Measurements from ENCODE around the gene NXPH2.
"Not testable (repeated sequence)": the region's sequence is repeated elsewhere in the genome, so short reads cannot be mapped to it uniquely, and the experiment has no call there.

Gene NXPH2

DNA sequence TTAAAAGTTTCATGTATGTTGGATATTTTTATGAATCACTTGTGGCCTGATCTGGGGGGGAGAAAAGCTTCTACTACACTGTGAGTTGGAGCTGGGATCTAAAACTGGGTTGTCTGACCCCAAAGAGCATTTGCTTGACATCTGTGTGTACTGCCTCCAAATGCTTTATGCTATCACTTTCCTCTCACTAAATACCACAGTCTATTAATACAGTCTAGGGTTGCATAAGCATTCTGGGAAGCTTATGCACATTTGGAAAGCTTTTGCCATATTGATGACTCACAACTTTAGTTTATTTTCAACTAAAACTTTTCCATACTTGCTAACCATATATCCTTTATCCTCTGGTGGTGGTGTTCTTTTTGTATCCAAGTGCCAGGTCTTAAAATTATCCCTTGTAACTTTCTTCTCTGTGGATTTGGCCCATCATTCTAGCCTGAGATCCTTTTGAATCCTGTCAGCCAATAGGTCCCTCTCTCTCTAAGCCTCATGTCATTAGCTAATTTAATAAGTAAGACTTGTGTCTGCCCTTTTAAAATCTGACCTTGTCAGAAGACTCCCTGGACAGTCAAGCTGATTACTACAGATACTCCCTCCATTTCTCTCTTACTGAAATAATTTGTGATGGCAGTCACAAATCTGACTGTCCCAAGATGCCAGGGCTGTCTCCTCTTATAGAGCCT is 72.7 kb downstream of the NXPH2 start:
- no peak for DNase-seq

DNA sequence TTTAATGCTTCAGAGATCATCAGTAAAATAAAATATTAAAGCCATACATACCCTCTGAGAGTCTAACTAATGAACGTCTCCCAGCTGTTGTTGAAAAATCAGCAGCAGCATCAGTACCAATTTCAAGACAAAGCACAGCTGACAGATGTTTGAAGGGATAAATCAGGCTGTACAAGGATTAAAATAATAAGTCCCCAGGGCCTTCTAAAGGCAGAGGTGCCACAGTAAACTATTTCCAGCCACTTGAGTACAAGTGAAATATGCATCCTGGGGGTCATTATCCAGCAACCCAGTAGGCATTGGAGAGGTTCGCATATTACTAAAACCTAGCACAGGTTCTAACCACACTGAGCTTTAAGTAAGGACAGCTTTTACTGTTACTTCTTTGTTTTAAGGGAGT is 76.9 kb downstream of the NXPH2 start:
- DNase-seq: no peak

DNA sequence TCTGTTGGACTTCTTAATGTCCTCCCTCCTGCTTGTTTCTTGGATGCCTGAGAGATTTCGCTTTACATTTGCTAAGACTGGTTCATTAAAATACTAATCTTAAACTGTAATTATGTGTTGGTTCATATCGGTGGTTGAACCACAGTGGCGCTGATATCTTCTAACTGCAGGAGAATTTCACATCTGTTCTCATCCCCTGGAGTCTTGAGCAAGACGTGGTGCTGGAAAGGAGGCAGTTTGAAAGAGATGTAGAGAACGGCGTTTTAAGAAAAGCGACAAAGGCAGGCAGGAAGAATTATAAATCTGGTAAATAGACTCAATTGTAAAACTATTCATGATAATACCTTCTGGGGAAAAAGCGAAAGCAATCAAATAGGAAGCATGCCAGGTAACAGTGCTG is 79.5 kb downstream of the NXPH2 start:
- no peak for DNase-seq

DNA sequence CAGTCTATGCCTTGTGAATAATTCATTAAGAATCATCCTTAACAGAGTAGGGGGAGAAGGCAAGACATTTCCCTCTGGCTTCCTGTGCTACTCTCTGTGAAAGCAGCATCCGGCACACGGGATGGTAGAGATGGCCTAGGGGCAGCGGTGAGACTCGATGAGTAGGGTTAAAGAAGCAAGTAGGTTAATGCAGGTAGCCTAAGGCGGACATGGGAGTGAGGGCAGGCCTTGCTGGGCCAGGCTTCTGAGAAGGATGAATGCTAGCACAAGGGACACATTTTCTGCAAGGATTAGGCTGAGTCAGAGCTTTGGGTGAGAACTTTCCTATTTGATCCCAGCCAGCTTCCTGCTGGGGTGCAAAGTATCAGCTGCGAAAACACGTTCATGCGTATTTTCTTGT is 80.8 kb downstream of the NXPH2 start:
- DNase-seq: no peak

DNA sequence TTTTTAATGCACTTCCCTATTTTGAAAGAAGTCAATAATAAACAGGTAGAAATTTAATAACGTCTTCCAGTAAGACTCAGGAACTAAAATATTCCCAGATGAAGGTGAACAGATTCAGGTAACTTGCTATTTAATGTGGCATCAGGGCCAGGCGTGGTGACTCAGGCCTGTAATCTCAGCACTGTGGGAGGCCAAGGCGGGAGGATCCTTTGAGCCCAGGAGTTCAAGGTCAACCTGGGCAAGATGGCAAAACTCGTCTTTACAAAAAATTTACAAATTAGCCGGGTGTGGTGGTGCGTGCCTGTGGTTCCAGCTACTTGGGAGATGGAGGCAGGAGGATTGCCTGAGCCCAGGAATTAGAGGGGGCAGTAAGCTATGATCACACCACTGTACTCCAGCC is 81.8 kb downstream of the NXPH2 start:
- DNase-seq: no peak

DNA sequence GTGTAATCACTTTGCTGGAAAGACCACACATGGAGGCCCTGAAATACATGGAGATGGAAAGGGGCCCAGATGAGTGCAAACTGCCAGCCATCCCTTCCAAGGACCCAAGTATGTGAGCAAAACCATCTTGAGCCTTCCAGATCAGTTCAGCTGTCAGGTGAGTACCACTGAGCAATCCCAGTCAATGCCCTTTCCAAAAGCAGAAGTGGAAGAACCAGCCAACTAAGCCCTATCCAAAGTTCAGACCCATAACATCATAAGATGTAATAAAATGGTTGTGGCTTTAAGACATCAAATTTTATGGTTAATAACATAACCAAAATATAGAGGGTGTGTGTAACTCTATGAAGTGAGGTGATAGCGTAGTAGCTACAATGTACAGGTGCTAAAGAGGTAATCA is 88.5 kb downstream of the NXPH2 start:
- no peak for DNase-seq

DNA sequence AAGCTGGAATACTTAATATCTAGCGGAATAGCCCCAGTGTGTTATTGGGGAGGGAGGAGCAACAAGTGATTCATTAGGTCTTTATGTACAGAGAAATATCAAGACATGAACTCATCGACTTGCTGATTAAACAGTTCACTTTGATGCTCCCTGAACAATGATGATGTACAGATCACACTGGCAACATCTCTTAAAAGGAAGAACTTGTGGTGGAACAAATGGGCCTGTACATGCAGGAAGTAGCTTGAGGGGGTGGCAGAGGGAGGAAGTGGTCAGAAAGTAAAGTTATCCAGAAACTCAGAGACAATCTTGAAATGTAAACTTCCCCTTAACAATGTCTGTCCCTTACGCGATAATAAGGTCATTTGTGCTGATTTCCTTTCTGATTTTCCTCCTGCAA is 90.5 kb downstream of the NXPH2 start:
- DNase-seq: no peak

DNA sequence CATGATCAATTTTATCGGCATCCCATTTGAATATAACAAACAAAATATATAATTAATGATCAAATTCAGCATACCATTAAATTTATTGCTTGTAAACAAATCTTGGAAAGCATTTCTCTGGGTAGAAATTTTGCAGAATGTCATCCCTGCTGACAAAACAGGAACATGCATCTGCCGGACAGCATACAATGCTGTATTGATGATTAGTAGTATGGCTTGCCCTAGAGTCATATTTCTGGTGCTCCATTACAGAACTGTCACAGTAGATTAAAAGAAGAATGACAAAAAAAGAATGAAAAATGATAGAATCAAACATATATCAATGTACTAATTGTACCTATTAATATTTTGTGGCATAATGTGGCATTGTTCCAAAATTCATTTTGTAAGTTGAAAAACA is 98.0 kb downstream of the NXPH2 start:
- no peak for DNase-seq

DNA sequence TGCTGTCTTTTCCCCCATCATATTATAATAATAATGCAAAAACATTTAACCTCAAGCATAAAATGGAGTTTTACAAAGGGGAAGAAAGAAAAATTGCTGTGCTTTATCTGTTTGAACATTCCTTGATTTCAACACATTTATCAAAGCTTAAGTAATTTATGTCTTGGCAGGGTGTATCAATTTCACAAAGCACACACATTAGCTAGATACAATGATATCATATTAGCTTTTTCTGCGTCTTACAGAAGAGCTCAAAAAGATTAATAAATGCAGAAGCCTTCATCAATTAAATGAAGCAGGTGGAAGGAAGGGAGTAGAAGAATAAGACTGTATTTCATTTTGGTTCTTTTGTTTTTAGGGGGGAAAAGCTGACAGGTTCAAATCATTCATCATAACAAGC is 103.0 kb downstream of the NXPH2 start:
- DNase-seq: no peak

DNA sequence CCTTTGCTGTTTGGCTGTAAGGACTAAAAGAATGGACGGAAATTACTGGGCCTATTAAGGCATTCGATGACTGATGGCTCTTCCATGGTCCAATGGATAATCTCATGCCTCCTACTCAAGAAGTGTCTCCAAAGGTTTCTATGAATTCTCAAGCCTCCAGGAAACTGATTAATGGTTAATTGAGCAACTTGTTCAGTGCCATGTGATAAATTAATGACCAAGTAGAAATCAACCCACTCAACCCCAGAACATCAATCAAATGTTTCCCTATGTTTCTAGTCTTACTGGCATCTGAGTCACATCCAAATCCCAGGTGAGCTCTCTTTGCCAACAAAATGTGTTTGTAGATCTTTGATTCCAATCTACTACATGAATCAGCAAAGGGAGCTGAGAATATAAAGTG is 103.6 kb downstream of the NXPH2 start:
- no peak for DNase-seq

DNA sequence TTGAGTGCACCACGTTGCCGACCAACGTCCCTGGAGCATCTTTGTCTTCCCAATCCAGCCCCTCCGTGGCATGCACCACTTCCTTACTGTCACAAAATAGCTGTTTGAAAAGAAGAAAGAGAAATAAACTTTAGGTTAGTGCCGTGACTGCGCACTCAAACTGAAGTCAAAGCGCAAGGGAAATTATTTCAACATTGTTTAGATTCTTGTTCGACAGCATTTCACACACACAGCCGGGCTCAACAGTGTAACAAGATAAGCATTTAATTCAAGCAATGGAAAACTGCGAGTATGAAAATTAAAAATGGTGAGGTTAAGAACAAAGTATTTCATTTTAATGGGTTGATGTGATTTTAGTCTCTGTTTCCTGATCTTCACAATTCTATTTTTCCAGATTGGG is 108.6 kb downstream of the NXPH2 start:
- no peak for DNase-seq

DNA sequence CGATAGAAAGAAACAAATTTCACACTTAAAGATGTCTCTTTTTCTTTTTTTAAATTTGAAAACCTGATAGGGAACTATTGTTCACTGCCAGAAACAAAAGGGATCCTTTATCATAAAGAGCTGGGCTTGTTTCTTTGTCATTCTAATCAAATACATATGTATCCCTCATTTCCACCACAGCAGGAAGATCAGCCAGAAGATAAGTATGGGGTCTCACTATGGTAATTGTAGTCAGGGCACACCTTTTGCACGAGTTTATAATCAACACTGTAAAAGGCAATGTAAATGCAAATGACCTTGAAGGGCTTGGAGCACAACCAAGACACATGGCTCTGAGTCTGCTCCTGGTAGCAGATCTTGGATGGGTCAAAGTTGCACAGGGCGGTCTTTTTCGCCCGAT is 109.5 kb downstream of the NXPH2 start:
- DNase-seq: no peak

DNA sequence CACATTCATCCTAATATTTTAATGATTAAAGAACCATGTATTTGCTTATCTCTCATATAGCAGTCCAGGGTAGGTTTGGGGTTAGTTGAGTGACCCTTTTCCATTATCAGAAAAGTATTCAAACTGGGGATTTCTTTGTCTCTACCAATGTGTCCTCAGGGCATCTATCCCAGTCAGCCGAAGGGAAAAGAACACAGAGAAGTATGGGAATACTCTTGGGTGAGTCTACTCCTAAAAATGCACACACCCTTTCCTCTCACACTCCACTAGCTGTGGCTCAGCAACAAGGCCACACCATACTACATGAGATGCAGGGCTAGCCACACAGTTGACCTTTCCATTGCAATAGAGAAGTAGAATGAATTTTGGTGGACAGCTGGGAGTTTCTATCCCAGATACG is 114.3 kb downstream of the NXPH2 start:
- no peak for DNase-seq

DNA sequence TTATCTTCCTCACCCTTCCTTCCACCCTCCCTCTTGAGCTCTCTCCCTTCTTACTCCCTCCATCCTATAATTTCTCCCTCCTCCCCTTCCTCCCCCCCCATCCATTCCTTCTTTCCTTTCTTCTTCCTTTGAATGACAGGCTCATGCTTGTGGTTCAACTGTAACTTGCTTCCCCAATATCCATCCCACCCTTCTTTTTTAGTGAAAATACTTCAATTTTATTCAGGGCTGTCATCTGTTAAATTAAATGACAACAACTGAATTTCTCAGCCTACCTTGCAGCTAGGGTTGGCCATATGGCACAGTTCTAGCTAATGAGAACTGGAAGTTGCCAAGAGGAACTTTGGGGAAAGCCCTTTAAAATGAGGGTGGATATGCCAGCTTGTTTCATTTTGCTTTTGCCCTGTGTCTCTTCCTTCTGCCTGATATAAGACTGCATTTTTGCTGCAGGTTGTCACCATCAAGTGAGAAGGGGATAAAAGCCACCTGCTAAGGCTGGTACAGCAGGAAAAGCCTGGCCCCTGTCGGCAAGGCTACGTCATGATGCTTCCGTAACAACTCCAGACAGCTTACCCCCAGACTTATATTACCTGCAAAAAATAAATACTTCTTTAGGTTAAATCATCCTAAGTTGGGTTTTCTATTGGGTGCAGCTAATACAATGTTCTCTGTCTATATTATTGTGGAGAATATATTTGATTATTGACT is 121.8 kb downstream of the NXPH2 start:
- no peak for DNase-seq

DNA sequence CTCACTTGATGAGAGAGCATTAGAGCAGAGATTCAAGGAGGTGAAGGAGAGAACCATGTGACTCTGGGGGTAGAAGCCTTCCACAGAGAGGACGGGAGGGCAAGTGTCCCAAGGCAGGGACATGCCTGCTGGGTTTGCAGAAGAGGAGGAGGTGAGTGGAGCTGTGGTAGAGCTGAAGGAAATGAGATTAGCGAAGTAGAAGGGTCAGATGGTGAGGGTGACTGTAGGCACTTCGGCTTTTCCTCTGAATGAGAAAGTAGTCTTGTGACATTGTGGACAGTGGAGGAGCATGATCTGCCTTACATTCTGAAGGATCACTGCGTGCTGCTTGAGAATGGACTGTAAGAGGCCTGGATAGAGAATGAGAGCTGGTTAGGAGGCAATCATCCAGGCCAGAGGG is 126.0 kb downstream of the NXPH2 start:
- no peak for DNase-seq

DNA sequence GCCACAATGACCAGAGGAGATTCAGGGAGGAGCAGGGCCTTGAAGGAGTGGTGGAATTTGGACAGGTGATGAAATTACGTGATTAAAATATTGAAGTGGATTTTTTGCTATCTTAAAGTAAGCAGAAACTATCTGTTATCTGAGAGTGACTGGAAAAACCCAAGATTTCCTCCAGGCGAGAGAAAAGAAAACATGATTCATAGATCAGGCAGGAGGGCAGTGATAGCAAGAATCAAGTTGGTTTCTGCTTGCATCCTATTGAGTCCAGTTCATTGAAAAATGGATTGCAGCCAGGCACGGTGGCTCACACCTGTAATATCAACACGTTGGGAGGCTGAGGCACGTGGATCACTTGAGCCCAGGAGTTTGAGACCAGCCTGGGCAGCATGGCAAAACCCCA is 127.8 kb downstream of the NXPH2 start:
- no peak for DNase-seq

DNA sequence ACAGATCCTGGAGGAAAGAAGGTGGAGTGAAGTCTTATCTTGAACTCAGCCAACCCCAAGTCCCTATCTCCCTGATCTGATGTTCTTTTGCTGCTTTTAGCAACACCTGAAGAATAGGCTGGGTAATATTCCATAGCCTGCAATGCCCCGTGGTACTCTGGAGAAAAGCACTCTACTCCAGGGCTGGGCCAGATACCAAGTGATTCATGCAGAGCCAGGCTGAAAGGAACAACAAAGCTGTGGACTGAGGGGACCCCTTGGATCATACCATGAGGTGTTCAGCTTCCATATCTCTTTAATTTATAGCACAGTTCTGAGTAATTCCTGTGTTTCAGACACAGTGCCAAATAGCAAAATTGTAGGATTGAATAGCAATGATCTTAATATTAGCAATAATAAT is 130.6 kb downstream of the NXPH2 start:
- DNase-seq: no peak

DNA sequence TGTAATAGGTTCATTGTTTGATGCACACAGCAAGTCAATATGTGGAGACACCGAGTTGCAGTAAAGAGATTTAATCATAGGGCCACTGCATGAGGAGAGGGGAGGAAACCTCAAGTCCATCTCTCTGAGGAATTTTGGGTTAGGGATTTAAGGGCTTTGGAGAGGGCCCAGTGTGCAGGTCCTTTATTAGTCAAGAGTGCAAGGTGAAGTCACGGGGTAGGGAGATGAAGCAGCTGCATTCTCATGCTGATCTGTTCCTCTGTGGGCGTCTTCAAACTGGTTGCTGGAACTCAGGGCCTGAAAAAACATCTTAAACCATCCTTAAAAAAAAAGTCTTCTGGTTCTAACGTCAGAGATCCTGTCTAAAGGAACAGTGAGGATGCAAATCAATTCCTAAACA is 131.6 kb downstream of the NXPH2 start:
- DNase-seq: no peak

DNA sequence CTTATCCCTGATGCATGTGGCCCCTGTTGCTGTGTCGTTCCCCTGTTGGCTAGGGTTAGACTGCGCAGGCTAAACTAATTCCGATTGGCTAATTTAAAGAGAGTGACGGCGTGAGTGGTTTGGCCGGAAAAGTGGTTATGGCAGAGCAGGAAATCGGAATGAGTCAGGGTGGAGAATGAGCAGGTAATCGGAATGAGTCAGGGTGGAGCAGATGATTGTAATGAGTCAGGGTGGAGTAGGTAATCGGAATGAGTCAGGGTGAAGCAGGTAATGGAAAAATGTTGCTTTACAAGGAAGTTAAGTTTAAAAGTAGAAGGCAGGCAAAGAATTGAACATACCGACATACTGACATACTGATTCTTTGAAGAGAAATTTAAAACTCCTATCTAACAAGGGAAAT is 135.4 kb downstream of the NXPH2 start:
- DNase-seq: not testable (repeated sequence)

DNA sequence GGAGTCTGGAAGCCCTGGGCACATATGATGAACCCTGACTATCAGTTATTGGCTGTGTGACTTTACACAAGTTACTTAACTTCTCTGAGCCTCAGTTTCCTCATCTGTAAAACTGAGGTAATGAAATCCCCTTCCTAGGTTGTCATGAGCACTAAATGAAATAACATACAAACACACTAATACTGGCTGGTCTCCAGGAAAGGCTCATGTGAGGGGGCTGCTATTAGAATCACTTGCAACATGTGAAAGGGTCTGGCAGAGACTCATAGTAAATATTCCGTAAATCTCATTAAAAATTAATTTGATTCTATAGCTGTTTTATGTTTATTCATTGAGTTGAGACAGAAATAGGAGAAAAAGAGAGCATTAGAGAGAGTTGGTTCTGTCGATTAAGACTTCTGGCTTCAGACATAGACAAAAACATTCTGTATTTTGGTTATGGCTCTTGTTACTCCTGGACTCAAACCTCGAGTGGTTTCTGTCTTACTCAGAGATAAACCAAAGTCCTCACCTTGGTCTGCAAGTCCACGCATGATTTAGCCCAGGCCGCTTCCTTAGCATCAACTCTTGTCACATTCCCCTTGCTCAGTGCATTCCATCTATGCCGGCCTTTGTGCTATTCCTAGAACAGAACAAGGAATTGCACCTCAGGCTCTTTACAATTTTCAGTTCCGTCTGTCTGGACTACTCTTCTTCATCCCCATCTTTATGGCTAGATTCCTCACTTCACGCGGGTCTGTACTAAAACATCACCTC is 139.1 kb downstream of the NXPH2 start:
- DNase-seq: no peak

DNA sequence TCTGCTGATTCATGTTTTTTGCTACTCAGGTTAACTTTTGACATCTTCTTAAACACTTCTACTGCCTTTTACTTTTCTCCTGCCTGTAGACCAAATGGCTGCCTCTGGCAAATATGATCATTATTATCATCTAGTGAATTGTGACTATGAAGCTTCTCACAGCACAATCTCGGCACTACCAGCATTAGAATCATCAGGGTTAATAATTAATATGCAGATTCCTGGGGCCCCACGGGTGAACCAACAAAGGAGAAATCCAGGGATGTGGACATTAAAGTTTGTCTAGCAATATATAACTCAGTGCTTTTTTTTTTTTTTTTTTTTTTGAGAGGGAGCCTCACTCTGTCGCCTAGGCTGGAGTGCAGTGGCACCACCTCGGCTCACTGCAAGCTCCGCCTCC is 142.5 kb downstream of the NXPH2 start:
- no peak for DNase-seq

DNA sequence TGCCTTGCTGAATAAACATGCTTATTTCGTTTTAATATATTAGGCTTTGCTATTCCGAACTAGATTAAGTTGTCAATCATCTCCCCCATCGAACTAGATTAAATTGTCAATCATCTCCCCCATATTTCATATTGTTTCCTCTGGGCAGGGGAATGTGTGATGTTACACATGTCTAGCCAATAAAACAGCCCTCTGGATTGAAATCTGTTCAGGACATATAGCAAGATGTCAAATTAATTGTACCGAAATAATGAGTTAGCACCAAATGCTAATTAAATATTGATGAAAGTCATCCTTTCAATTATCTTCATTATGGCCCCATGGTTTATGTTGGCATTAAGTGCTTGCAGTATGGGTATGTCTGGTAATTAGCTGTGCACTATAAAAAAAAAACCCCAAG is 143.1 kb downstream of the NXPH2 start:
- no peak for DNase-seq

DNA sequence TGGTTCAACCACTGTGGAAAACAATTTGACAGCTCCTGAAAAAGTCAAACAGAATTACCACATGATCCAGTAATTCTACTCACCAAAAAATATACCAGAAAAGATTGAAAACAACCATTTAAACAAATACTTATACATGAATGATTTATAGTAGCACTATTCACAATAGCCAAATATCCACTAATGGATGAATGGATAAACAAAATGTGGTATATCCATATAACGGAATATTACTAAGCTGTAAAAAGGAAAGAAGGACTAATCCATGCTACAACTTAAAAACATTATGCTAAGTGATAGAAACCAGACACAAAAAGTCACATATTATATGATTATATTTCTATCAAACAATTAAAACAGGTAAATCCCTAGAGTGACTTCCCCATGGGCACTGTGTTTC is 147.1 kb downstream of the NXPH2 start:
- no peak for DNase-seq

DNA sequence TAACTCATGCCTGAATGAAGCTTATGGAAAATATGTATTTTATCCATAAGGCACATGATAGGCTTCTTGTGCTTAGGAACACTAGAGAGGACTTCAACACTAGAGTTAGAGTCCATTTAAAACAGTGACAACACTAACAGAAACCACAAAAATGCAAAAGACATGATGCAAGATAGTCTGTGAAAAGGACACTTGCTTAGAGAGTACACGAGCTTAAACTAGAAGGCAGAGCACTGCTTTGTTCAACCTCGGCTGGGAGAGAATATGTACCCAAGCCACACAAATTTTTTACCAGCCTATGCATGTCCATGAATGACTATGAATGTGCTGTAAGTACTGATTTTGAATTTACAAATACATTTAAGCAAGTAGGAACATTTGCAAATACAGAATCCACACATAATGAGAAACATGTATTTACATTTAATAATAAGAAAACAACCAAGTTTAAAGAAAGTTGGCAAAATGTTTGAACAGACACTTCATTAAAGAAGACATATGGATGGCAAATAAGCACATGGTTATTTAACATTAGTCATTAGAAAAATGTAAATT is 148.0 kb downstream of the NXPH2 start:
- DNase-seq: no peak
